ENCODE data around the gene EPC1. TPM values are rescaled to one million over a fixed set of nuclear protein-coding genes. Genes with fewer than 3 reads are reported as not detected.
A peak's percentile ranks its signal among the peaks of the same experiment; 100 is the strongest.

EPC1 gene
- total RNA-seq, 2 experiments from 2014 or later, result 33.0 to 33.9 TPM

GRCh38 chr10:32307609-32308008, 39.3 kb downstream of the EPC1 start:
- peaks cover 56% of the 10 kb centered on the region for H3K4me1 Mint-ChIP-seq (ENCODE audit: low read depth)
- TF ChIP-seq CTCF (IDR thresholded peaks at IDR 0.05), result no peak
- H3K4me3 Mint-ChIP-seq, result no peak overlapping the region
- peak overlapping the region; percentile 57 for H3K27ac Mint-ChIP-seq
- H3K27me3 Mint-ChIP-seq, result no peaks in the 10 kb centered on the region
- no peak for DNase-seq
- intact Hi-C loops (cut with micrococcal nuclease), result no loop called here
- H3K36me3 Mint-ChIP-seq (ENCODE audit: low read depth), result peaks cover 41% of the 10 kb centered on the region
- ChIA-PET CTCF (interaction anchor here (0.9 to 1.0 kb wide), 2 partner anchors 8 to 38 kb away, joined by 3 to 4 read pairs; no protein-coding TSS in a partner anchor), POLR2A (no interaction called here)
- H3K9me3 Mint-ChIP-seq, result no peaks in the 10 kb centered on the region
- ATAC-seq, result no peak

DNA sequence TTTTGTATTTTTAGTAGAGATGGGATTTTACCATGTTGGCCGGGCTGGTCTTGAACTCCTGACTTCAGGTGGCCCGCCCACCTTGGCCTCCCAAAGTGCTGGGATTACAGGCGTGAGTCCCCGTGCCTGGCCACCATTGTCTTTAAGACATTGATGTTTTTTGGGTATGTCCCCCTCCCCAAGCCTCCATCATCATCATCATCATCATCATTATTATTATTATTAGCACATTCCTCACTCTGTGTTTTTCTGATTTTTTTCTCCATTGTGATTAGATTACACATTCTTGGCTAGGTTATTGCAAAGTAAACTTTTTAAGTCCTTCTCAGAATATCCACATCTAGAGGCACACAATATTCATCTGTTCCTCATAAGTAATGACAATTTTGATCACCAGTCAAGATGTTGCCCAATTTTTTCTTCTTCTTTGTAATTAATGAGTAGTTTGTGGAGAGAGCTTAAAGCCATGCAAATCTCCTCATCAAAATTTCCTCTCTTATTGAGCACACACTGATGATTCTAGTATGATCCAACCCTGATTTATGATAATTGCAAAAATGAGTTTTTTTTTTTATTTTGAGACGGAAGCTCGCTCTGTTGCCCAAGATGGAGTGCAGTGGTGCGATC, 47.5 kb downstream of the EPC1 start:
- Mint-ChIP-seq H3K27ac (peak overlapping the region; percentile 73), H3K4me3 (no peak overlapping the region), H3K9me3 (no peaks in the 10 kb centered on the region), H3K4me1 (ENCODE audit: low read depth) (peaks cover 58% of the 10 kb centered on the region), H3K27me3 (no peaks in the 10 kb centered on the region), H3K36me3 (ENCODE audit: low read depth) (peaks cover 39% of the 10 kb centered on the region)
- intact Hi-C loops (cut with micrococcal nuclease), result no loop called here
- TF ChIP-seq CTCF (IDR thresholded peaks at IDR 0.05), result no peak
- ATAC-seq (no peak), DNase-seq (no peak)
- ChIA-PET CTCF (interaction anchor here (0.9 kb wide), 1 partner anchor 45 kb away, joined by 3 read pairs; no protein-coding TSS in a partner anchor), POLR2A (interaction anchor here (0.6 kb wide), 1 partner anchor 157 kb away, joined by 3 read pairs; no protein-coding TSS in a partner anchor)

DNA sequence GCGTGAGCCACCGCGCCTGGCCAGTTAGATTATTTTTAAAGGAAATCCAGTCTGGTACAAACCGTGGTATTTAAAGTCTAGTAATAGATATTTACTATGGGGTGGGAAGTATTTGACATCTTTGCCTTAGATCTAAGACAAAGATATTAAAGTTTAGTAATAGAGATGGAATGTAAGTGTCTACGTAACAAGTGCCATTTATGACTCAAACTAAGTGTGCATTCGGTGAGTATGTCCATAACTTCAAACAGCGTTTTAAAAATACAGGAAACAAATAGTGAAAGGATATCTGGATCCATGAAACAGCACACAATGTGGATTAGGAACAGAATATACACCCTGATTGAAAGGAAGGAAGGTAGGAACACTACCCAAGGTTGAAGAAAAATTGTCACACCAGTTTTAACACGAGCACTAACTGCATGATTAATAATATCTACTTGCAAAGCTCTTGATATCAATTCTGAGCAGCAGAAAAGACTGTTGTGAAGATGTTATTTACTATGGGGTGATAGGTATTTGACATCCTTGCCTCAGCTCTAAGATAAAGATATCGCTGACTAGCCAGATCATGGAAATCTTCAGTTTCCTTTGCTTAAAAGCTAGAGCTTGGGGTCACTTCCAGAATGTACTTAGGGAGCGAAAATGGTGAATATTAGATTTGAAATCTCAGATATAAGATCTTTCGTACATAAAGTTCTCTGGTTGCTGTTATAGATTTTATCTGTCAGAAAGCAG, 48.7 kb downstream of the EPC1 start:
- DNase-seq (no peak), ATAC-seq (no peak)
- ChIA-PET POLR2A (no interaction called here), CTCF (interaction anchor here (1.1 kb wide), 2 partner anchors 42 to 44 kb away, joined by 3 read pairs; no protein-coding TSS in a partner anchor)
- H3K4me3 Mint-ChIP-seq, result no peak overlapping the region
- H3K36me3 Mint-ChIP-seq (ENCODE audit: low read depth), result peaks cover 31% of the 10 kb centered on the region
- peak overlapping the region; percentile 55 for H3K27ac Mint-ChIP-seq
- H3K4me1 Mint-ChIP-seq (ENCODE audit: low read depth), result peaks cover 50% of the 10 kb centered on the region
- H3K27me3 Mint-ChIP-seq, result no peaks in the 10 kb centered on the region
- no peaks in the 10 kb centered on the region for H3K9me3 Mint-ChIP-seq
- TF ChIP-seq CTCF (IDR thresholded peaks at IDR 0.05), result no peak
- intact Hi-C loops (cut with micrococcal nuclease), result no loop called here

- Mint-ChIP-seq H3K4me1 (ENCODE audit: low read depth) (peaks cover 39% of the 10 kb centered on the region), H3K36me3 (ENCODE audit: low read depth) (peaks cover 15% of the 10 kb centered on the region), H3K27me3 (no peaks in the 10 kb centered on the region), H3K4me3 (no peak overlapping the region), H3K9me3 (no peaks in the 10 kb centered on the region), H3K27ac (peak overlapping the region; percentile 79)
- ATAC-seq, result peak; percentile 56
- no peak for DNase-seq
- POLR2A ChIA-PET, result interaction anchor here (0.9 to 1.3 kb wide), 4 partner anchors 8 to 51 kb away, joined by 3 to 5 read pairs (median 4); no protein-coding TSS in a partner anchor
- TF ChIP-seq CTCF (IDR thresholded peaks at IDR 0.05), result no peak
- CTCF ChIA-PET, result interaction anchor here (1.0 to 1.5 kb wide), 3 partner anchors 19 to 75 kb away, joined by 3 read pairs; no protein-coding TSS in a partner anchor
- intact Hi-C loops (cut with micrococcal nuclease), result no loop called here
These were observed 51.9 kb downstream of the EPC1 start for GRCh38 chr10:32295027-32295426.
